Thyroid gland (tissue), 4 donors: ENCODE measurements around the gene ALDH8A1.

Source experiments
- CTCF ChIP-seq, 6 experiments: fragments of 200-600 bp in 3 of 6; fragments of 450-650 bp in 3 of 6; sonication (generic) in 3 of 6; IDR thresholded peaks; one replicate each; pipeline ENCODE4 v1.5.1; 2016 to 2019; ENCODE audit warnings: antibody characterized with exemption in 6 of 6, mild to moderate bottlenecking in 2 of 6, inconsistent platforms in 1 of 6, moderate library complexity in 1 of 6
- POLR2A ChIP-seq, 2 donors: fragments of 450-650 bp; IDR thresholded peaks; one replicate each; pipeline ENCODE4 v1.6.1; 2017; ENCODE audit warnings: antibody characterized with exemption in 2 of 2, mild to moderate bottlenecking in 2 of 2, moderate library complexity in 1 of 2

- TF ChIP-seq CTCF (IDR thresholded peaks at IDR 0.05) (no peak), POLR2A (IDR thresholded peaks at IDR 0.05) (no peak)
These were observed 40.4 kb upstream of the ALDH8A1 start for GRCh38 chr6:134990262-134990661.
